Testis (tissue), 3 donors: ENCODE data around the gene RPS6KA6. TPM values are rescaled to one million over a fixed set of nuclear protein-coding genes. Genes with fewer than 3 reads are reported as not detected.

Experiments used
- DNase-seq: peaks from one replicate; pipeline ENCODE4 v3.0.0-alpha.2; 2019
- H3K27ac ChIP-seq, 2 donors: fragments of 200-600 bp; sonication (generic); one replicate each; pipeline ENCODE4 v1.5.1; 2019
- H3K27me3 ChIP-seq: fragments of 200-600 bp; sonication (generic); one replicate; pipeline ENCODE4 v1.5.1; 2019
- H3K36me3 ChIP-seq: fragments of 200-600 bp; sonication (generic); one replicate; pipeline ENCODE4 v1.5.1; 2017; ENCODE audit warnings: low read depth; ENCODE audit errors: missing control alignments
- H3K4me1 ChIP-seq: fragments of 200-600 bp; sonication (generic); one replicate; pipeline ENCODE4 v1.5.1; 2019
- H3K4me3 ChIP-seq, 2 donors: fragments of 200-600 bp; sonication (generic); one replicate each; pipeline ENCODE4 v1.5.1; 2017 to 2019
- H3K9me3 ChIP-seq: fragments of 200-600 bp; sonication (generic); one replicate; pipeline ENCODE4 v1.5.1; 2017
- CTCF ChIP-seq, 3 experiments: fragments of 450-650 bp in 2 of 3; fragments of 200-600 bp in 1 of 3; sonication (generic) in 1 of 3; IDR thresholded peaks; one replicate each; pipeline ENCODE4 v1.5.1; 2016 to 2019; ENCODE audit warnings: antibody characterized with exemption in 3 of 3, mild to moderate bottlenecking in 2 of 3, moderate library complexity in 1 of 3
- POLR2A ChIP-seq: fragments of 450-650 bp; IDR thresholded peaks from one replicate; pipeline ENCODE4 v1.6.1; 2017; ENCODE audit warnings: antibody characterized with exemption, mild to moderate bottlenecking, moderate library complexity
- WGBS, 2 donors: methylation state at CpG; one replicate each; pipeline ENCODE4 v1.1.5; 2018; 5-methylcytosine and 5-hydroxymethylcytosine counted together
- intact Hi-C: fragments of 100-400 bp; cut with DNase I; formaldehyde crosslinking; loops from one replicate; pipeline ENCODE4 v1.15.1; 2023; ENCODE audit warnings: low total_unique reads
- polyA plus RNA-seq: library from polyadenylated mRNA; stranded (reverse); fragments of 350-450 nt; fragmentation: Illumina TruSeq; extraction: RNeasy Lipid Tissue Mini Kit (QIAGEN cat#74804); gene quantifications from one replicate; pipeline ENCODE4 v1.2.3, GENCODE V29; 2014; ENCODE audit warnings: low read depth, low replicate concordance; ENCODE audit not compliant: insufficient read depth
- total RNA-seq, 2 donors: library from RNA; depleted of rRNA; stranded (reverse); fragments of >200 nt; gene quantifications; one replicate each; pipeline ENCODE4 v1.2.3, GENCODE V29; 2016

Gene RPS6KA6
- total and polyA plus RNA-seq, 3 donors from 2014 or later, result 3.2 to 5.7 (median 3.8) TPM

- no peak for DNase-seq
- intact Hi-C loops, result no loop called here
- no peak overlapping the region for H3K4me3 ChIP-seq
- 58 to 76% methylated on average over 1 of the region's 1 CpG for WGBS, 2 donors
- TF ChIP-seq CTCF (IDR thresholded peaks at IDR 0.05) (no peak), POLR2A (no peak)
- H3K4me1 ChIP-seq, result no peaks in the 10 kb centered on the region
- H3K36me3 ChIP-seq, result no peaks in the 10 kb centered on the region
- no peak overlapping the region for H3K27ac ChIP-seq
- H3K9me3 ChIP-seq, result no peaks in the 10 kb centered on the region
- H3K27me3 ChIP-seq, result no peaks in the 10 kb centered on the region
These were observed 30.7 kb upstream of the RPS6KA6 start for GRCh38 chrX:84218726-84219125.

- Histone ChIP-seq H3K9me3 (no peaks in the 10 kb centered on the region), H3K4me1 (no peaks in the 10 kb centered on the region), H3K27me3 (no peaks in the 10 kb centered on the region), H3K4me3 (no peak overlapping the region), H3K27ac (no peak overlapping the region), H3K36me3 (no peaks in the 10 kb centered on the region)
- WGBS, 2 donors, result 30 to 51% methylated on average over 2 of the region's 2 CpGs
- TF ChIP-seq CTCF (IDR thresholded peaks at IDR 0.05) (no peak), POLR2A (no peak)
- intact Hi-C loops, result no loop called here
- no peak for DNase-seq
These were observed 28.9 kb upstream of the RPS6KA6 start for GRCh38 chrX:84216881-84217280.

- WGBS, 2 donors, result 51 to 64% methylated on average over 4 to 5 of the region's 5 CpGs
These were observed 28.4 kb upstream of the RPS6KA6 start for GRCh38 chrX:84216406-84216805.

GRCh38 chrX:84205276-84205675 lies 17.3 kb upstream of the RPS6KA6 start:
- Histone ChIP-seq H3K4me3 (no peak overlapping the region), H3K4me1 (no peaks in the 10 kb centered on the region), H3K27me3 (no peaks in the 10 kb centered on the region), H3K36me3 (no peaks in the 10 kb centered on the region), H3K27ac (no peak overlapping the region), H3K9me3 (no peaks in the 10 kb centered on the region)
- intact Hi-C loops, result no loop called here
- DNase-seq, result no peak
- TF ChIP-seq POLR2A (no peak), CTCF (IDR thresholded peaks at IDR 0.05) (no peak)

More at GRCh38 chrX:84216406-84216805, 28.4 kb upstream of the RPS6KA6 start:
- TF ChIP-seq CTCF (IDR thresholded peaks at IDR 0.05) (no peak), POLR2A (no peak)
- no peaks in the 10 kb centered on the region for H3K27me3 ChIP-seq
- no peaks in the 10 kb centered on the region for H3K4me1 ChIP-seq
- intact Hi-C loops, result no loop called here
- H3K27ac ChIP-seq, result no peak overlapping the region
- H3K9me3 ChIP-seq, result no peaks in the 10 kb centered on the region
- DNase-seq, result no peak
- H3K36me3 ChIP-seq, result no peaks in the 10 kb centered on the region
- H3K4me3 ChIP-seq, result no peak overlapping the region

- Histone ChIP-seq H3K36me3 (no peaks in the 10 kb centered on the region), H3K27ac (no peak overlapping the region), H3K9me3 (no peaks in the 10 kb centered on the region), H3K27me3 (no peaks in the 10 kb centered on the region), H3K4me3 (no peak overlapping the region), H3K4me1 (no peaks in the 10 kb centered on the region)
- no peak for DNase-seq
- 83 to 85% methylated on average over 1 of the region's 1 CpG for WGBS, 2 donors
- intact Hi-C loops, result no loop called here
- TF ChIP-seq POLR2A (no peak), CTCF (IDR thresholded peaks at IDR 0.05) (no peak)
These were observed 11.7 kb upstream of the RPS6KA6 start for GRCh38 chrX:84199688-84200087.
